HUES64 (cell line): ENCODE results near the gene VSIG10.

Experiments
- H3K27ac ChIP-seq: 2 replicates; pipeline ENCODE4 v1.7.0; 2013; ENCODE audit warnings: low read depth, low read length, inconsistent platforms
- H3K27me3 ChIP-seq: 2 replicates; pipeline ENCODE4 v1.6.1; 2013; ENCODE audit warnings: mild to moderate bottlenecking, low read length; ENCODE audit not compliant: insufficient read depth
- H3K36me3 ChIP-seq: 2 replicates; pipeline ENCODE4 v1.6.1; 2013; ENCODE audit warnings: mild to moderate bottlenecking, low read length; ENCODE audit not compliant: insufficient read depth
- H3K4me1 ChIP-seq: 2 replicates; pipeline ENCODE4 v1.6.1; 2013; ENCODE audit warnings: mild to moderate bottlenecking, low read length, moderate library complexity; ENCODE audit not compliant: insufficient read depth
- H3K4me3 ChIP-seq: 2 replicates; pipeline ENCODE4 v1.5.1; 2013; ENCODE audit warnings: mild to moderate bottlenecking, low read length, moderate library complexity
- H3K9ac ChIP-seq: 2 replicates; pipeline ENCODE4 v1.6.1; 2013; ENCODE audit warnings: mild to moderate bottlenecking, low read depth, low read length
- H3K9me3 ChIP-seq: 2 replicates; pipeline ENCODE4 v1.6.1; 2013; ENCODE audit warnings: low read depth, low read length; ENCODE audit not compliant: insufficient read depth
- WGBS: fragments of 150-250, 120-280 bp; methylation state at CpG from one replicate; pipeline ENCODE4 v1.1.7; 2013; ENCODE audit warnings: missing lambda C conversion rate; 5-methylcytosine and 5-hydroxymethylcytosine counted together

VSIG10 gene

DNA sequence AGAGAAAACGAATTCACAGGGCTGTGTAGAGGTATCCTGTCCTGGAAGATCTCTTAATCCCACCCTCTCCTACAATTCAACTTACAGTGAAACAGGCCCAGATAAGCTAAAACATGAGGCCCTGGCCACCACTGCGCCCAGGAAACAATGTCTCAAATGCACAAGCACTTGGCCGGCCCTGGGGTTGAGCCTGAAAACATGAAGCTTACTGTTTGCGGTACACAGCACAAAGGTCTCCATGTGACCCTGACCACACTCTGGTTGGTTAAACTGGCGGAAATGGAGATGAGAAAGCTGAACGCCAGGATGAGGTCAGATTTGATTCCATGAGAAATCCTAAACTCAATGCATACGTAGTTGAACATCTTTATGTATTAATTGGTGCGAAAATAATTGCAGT is 59.2 kb downstream of the VSIG10 start:
- no peak overlapping the region for H3K4me3 ChIP-seq
- H3K4me1 ChIP-seq, result no peaks in the 10 kb centered on the region
- H3K27me3 ChIP-seq, result no peaks in the 10 kb centered on the region
- H3K9me3 ChIP-seq, result no peaks in the 10 kb centered on the region
- H3K9ac ChIP-seq, result no peak overlapping the region
- H3K36me3 ChIP-seq, result peaks cover 79% of the 10 kb centered on the region
- 98% methylated on average over 6 of the region's 8 CpGs for WGBS
- no peak overlapping the region for H3K27ac ChIP-seq

DNA sequence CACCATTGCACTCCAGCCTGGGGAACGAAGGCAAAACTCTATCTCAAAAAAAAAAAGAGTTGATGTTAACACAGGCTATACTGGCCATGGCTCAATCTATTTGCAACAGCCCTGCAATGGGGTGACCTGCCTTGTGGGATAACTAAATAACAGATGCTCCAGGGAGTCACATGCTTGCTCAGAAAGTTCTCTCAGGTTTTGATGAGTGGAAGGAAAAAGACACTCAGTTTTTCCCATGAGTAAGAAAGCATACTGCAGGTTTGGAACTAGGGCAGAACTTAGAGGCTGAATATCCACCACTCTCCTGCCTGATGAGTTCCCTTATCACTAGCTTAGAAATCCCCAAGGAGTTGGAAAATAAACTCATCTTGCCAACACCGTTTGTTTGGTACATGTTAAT is 59.7 kb downstream of the VSIG10 start:
- WGBS, result 93% methylated on average over 2 of the region's 2 CpGs
- Histone ChIP-seq H3K36me3 (peaks cover 81% of the 10 kb centered on the region), H3K9me3 (no peaks in the 10 kb centered on the region), H3K27me3 (no peaks in the 10 kb centered on the region), H3K27ac (no peak overlapping the region), H3K9ac (no peak overlapping the region), H3K4me3 (no peak overlapping the region), H3K4me1 (no peaks in the 10 kb centered on the region)

DNA sequence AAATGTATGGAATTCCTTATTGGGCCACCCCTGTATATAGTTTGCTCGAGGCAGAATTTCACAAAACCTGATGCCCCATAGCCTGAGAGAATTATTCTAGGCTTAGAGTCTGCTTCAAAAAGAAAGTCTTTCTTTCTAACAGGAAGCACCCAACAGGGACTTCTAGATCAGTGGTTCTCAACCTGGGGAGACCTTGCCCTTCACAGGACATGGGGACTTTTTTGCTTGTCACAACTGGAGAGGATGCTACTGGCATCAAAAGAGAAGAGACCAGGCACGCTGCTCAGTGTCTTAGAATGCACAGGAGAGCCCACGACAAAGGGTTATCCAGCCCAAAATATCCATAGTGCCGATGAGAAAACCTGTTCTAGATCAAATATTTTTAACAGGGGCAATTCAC is 61.7 kb downstream of the VSIG10 start:
- H3K9ac ChIP-seq, result no peak overlapping the region
- H3K36me3 ChIP-seq, result peaks cover 79% of the 10 kb centered on the region
- H3K4me3 ChIP-seq, result no peak overlapping the region
- no peaks in the 10 kb centered on the region for H3K4me1 ChIP-seq
- no peak overlapping the region for H3K27ac ChIP-seq
- no peaks in the 10 kb centered on the region for H3K9me3 ChIP-seq
- no peaks in the 10 kb centered on the region for H3K27me3 ChIP-seq
- WGBS, result 96% methylated on average over 4 of the region's 4 CpGs

DNA sequence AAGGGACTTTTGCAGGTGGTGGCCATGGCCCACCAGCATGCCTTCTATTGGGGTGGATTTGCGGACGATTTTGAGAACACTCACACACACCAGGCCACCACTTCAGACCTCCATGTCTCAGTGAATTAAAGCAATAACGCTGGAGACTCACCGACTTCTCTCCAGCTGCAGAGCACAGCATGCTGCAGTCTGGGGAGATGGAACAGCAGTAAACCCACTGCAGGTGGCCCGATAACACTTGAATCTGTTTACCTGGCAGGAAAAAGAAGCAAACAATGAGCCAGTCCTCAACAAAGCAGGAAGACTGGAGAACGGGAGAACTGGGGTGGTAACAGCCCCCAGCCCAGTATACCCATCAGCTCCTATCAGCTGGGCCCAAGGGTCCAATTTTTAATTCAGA is 65.7 kb downstream of the VSIG10 start:
- Histone ChIP-seq H3K9me3 (no peaks in the 10 kb centered on the region), H3K4me1 (no peaks in the 10 kb centered on the region), H3K27ac (no peak overlapping the region), H3K9ac (no peak overlapping the region), H3K4me3 (no peak overlapping the region), H3K27me3 (no peaks in the 10 kb centered on the region), H3K36me3 (peaks cover 93% of the 10 kb centered on the region)
- 85% methylated on average over 5 of the region's 6 CpGs for WGBS

DNA sequence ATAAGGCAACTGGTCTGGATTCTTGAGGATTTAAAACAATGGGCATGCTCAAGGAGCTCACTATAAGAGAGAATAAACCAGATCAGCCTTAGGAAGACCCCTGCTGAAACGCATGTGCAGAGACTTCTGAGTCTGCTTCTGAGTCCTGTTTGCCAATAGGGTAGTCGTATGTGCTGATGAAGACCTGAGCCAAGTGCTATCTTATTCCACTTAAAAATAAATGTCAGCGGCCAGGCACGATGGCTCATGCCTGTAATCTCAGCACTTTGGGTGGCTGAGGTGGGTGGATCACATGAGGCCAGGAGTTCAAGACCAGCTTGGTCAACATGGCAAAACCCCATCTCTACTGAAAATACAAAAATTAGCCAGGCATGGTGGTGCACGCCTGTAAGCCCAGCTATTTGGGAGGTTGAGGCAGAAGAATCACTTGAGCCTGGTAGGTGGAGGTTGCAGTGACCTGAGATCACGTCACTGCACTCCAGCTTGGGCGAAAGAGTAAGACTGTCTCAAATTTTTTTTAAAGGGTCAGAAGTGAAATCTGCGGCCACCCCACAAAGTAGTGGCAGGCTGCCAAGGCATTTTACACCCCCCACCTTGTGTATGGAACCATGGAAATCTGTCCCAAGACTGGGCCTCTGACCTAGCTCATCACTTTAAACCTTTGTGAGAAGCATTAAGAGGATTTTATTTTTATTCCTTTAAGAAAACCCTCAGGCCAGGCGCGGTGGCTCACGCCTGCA is 67.0 kb downstream of the VSIG10 start:
- H3K27me3 ChIP-seq, result no peaks in the 10 kb centered on the region
- peaks cover 93% of the 10 kb centered on the region for H3K36me3 ChIP-seq
- no peak overlapping the region for H3K9ac ChIP-seq
- no peak overlapping the region for H3K4me3 ChIP-seq
- H3K9me3 ChIP-seq, result no peaks in the 10 kb centered on the region
- no peaks in the 10 kb centered on the region for H3K4me1 ChIP-seq
- 97% methylated on average over 11 of the region's 11 CpGs for WGBS
- H3K27ac ChIP-seq, result no peak overlapping the region

DNA sequence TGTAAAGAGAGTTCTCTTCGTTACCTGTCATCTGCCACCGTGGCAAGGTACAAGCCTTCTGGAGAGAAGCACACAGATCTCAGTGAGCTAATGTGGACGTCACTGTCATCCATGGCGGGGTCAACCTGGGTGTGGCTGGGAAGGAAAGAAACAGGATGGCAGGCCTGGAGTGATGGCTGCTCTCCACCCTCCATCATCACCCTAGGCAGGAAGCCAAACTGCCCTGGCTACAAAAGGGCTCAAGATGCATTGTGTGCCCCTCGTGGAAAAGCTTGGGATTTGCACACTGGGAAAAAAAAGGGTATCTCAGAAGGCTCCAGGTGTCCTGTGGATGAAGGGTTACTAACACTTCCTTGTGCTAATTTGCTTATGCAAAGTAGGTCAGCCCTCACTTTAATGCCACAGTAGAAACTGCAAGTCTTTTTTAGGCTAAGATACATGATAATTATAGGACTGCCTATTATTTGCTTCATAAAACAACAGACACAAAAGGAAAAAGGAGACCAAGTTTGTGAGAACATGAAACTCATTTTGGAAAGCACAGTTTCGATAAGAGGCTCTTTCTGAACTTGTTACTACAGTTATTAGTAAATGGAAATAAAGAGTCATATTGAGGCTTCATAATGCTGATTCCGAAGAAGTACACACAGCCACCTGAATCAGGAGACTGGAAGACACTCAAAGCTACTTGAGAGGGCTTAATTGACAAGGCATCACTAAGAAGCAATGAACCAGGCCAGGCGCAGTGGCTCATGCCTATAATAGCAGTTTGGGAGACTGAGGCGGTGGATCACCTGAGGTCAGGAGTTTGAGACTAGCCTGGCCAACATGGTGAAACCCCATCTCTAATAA is 68.4 kb downstream of the VSIG10 start:
- Histone ChIP-seq H3K4me1 (no peaks in the 10 kb centered on the region), H3K36me3 (peaks cover 97% of the 10 kb centered on the region), H3K4me3 (no peak overlapping the region), H3K9ac (no peak overlapping the region), H3K9me3 (no peaks in the 10 kb centered on the region), H3K27me3 (no peaks in the 10 kb centered on the region), H3K27ac (no peak overlapping the region)
- 90% methylated on average over 9 of the region's 9 CpGs for WGBS

DNA sequence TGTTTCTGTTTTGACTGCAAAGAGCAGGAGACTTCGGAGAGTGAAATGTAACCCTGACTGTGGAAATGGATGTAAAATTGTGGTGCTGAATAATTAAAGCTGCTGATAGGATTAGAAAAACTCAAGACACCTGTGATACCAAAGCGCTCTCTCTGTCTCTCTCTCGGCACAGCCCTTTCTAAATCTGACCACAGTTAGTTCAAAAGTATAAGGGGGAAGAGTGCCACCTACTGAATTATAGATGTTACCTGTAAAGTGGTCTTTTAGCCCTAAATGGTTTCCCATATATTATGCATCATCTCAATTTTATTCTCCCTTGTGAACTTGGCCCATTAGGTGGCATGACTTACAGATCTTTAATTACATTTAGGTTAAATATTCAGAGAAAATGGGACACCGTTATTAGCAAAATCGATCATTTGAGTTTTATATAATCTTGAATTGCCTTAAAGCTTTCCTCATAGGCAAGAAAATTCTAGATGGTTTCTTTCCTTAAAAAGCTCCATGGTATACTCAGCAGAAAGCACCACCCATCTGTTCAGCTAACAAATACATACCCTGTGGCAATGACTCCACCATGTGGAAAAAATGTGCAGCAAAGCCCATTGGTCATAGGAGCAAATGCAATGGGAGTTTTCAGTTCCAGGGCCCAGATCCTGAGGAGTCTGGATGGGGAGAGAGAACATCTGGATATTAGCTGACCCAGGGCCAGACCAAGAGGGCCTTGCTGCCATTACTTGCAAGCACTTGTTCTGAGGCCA is 69.2 kb downstream of the VSIG10 start:
- Histone ChIP-seq H3K36me3 (peaks cover 98% of the 10 kb centered on the region), H3K4me3 (no peak overlapping the region), H3K9ac (no peak overlapping the region), H3K27ac (no peak overlapping the region), H3K27me3 (no peaks in the 10 kb centered on the region), H3K9me3 (no peaks in the 10 kb centered on the region), H3K4me1 (no peaks in the 10 kb centered on the region)
- 96% methylated on average over 5 of the region's 5 CpGs for WGBS

DNA sequence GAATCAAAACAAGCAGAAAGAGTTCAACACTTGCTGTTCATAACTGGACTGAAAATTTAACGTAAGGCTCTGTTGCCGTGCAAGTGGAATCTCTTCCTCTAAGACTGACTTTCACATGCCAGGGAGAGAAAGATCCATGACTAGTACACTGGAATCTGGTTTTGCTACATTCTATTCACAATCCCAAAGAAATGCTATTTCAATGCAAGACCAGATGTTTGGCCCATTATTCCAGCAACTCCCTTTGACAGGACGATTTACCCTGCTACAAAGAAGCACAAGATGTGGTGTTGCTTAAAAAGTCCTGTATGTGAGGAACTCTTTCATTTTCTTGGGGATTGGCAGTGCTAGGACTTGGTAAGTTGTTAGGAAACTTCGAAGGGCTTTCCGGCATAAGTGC is 69.9 kb downstream of the VSIG10 start:
- Histone ChIP-seq H3K9me3 (no peaks in the 10 kb centered on the region), H3K36me3 (peaks cover 98% of the 10 kb centered on the region), H3K4me1 (no peaks in the 10 kb centered on the region), H3K4me3 (no peak overlapping the region), H3K27me3 (no peaks in the 10 kb centered on the region), H3K9ac (no peak overlapping the region), H3K27ac (no peak overlapping the region)
- 97% methylated on average over 5 of the region's 5 CpGs for WGBS

DNA sequence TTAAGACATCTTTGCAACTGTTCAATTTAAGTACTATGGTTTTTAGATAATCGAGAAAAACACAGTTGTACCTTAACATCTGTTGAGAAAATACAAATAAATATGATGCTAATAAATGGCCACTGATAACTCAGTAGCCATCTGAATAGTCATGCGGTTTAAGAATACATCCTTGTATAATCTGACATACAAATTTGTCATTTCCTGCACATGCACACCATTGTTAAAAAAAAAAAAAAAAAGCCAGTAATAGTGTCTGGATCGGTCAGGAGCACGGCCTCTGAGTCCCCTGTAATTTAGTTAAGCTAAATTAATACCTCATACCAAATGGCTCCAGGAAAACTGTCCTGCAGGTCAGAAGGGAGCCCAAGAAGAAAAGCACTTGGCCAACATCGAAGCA is 70.5 kb downstream of the VSIG10 start:
- H3K36me3 ChIP-seq, result peaks cover 98% of the 10 kb centered on the region
- no peak overlapping the region for H3K27ac ChIP-seq
- H3K4me3 ChIP-seq, result no peak overlapping the region
- no peaks in the 10 kb centered on the region for H3K27me3 ChIP-seq
- H3K4me1 ChIP-seq, result no peaks in the 10 kb centered on the region
- 93% methylated on average over 2 of the region's 5 CpGs for WGBS
- H3K9me3 ChIP-seq, result no peaks in the 10 kb centered on the region
- H3K9ac ChIP-seq, result no peak overlapping the region

DNA sequence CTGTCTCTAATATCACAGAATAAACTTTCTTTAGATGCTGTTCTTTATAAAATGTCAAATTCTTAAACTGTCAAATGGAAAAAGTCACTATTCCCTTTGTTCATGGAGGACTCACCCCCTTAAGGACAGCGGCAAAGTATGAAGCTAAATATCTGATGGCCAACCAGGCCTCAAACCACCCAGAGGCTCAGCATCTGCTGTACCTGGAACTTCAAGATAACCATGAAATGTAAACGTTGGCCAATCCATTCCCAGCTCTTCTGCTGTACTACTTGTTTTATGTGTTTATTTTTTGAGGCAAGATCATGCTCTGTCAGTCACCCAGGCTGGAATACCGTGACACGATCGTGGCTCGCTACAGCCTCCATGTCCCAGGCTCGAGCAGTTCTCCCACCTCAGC is 71.6 kb downstream of the VSIG10 start:
- Histone ChIP-seq H3K27me3 (no peaks in the 10 kb centered on the region), H3K4me3 (no peak overlapping the region), H3K9me3 (no peaks in the 10 kb centered on the region), H3K36me3 (peaks cover 97% of the 10 kb centered on the region), H3K4me1 (no peaks in the 10 kb centered on the region), H3K9ac (no peak overlapping the region), H3K27ac (no peak overlapping the region)
- 92% methylated on average over 7 of the region's 7 CpGs for WGBS

DNA sequence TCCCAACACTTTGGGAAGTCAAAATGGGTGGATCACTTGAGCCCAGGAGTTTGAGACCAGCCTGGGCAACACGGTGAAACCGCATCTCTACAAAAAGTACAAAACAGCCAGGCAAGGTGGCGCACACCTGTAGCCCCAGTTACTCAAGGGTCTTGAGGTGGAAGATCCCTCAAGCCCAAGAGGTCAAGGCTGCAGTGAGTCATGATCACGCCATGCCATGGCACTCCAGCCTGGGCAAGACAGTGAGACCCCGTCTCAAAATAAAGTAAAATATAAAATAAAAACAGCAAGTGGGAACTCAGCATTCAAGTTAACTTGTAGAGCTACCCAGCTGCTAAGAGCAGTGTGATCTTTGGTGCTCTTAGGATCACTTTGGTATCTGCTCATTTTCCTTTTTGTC is 74.6 kb downstream of the VSIG10 start:
- Histone ChIP-seq H3K4me1 (no peaks in the 10 kb centered on the region), H3K27ac (no peak overlapping the region), H3K4me3 (no peak overlapping the region), H3K9me3 (no peaks in the 10 kb centered on the region), H3K27me3 (no peaks in the 10 kb centered on the region), H3K9ac (no peak overlapping the region), H3K36me3 (peaks cover 97% of the 10 kb centered on the region)
- WGBS, result 98% methylated on average over 4 of the region's 5 CpGs
